HCT116 (cell line): Measurements from ENCODE around the gene DAND5. TPM values are rescaled to one million over a fixed set of nuclear protein-coding genes. Genes with fewer than 3 reads are reported as not detected.

Experiments
- ATAC-seq: fragments of 200-7000 bp; cut with Tn5 transposase; 2 replicates; pipeline ENCODE4 v1.9.1; 2020; ENCODE audit warnings: mild to moderate bottlenecking, moderate library complexity
- BruUV-seq: library from RNA; stranded (reverse); fragments of 400-500 nt; replicated peaks from 2 replicates; lab custom pipeline; 2021; lab: Mats Ljungman, UMichigan
- CTCF ChIA-PET: fragments of 300-600 bp; sonication (Branson Sonifier 250); formaldehyde crosslinking; loops from one replicate; lab custom pipeline; 2021; ENCODE audit warnings: antibody characterized with exemption; lab: Charles Lee
- POLR2A ChIA-PET: fragments of 300-600, 350-600 bp; sonication (Branson Sonifier 250); formaldehyde crosslinking; loops from one replicate; lab custom pipeline; 2021; ENCODE audit warnings: antibody characterized with exemption; lab: Charles Lee
- RAD21 ChIA-PET, 2 experiments: fragments of 300-600 bp; sonication (Branson Sonifier 250); formaldehyde crosslinking; loops; one replicate each; lab custom pipeline; 2023; ENCODE audit warnings: low total read pairs in 2 of 2; ENCODE audit not compliant: uncharacterized antibody in 2 of 2, unreplicated experiment in 2 of 2, low non-redundant PET in 1 of 2; lab: Charles Lee
- DNase-seq: peaks from one replicate; pipeline ENCODE4 v3.0.0-alpha.2; 2010; ENCODE audit warnings: low read depth, low spot score
- H2AFZ ChIP-seq: fragments of 200-600 bp; shearing (Covaris generic), sonication (generic); 2 replicates; pipeline ENCODE4 v1.6.1; 2017; ENCODE audit warnings: low read depth, mixed run types, mixed read lengths, antibody characterized with exemption, low read length; ENCODE audit not compliant: poor library complexity, severe bottlenecking
- H3K27ac ChIP-seq: 2 replicates; pipeline ENCODE4 v1.5.1; 2012; ENCODE audit warnings: low read depth, low read length
- H3K27me3 ChIP-seq: fragments of 200-600 bp; sonication (generic); 2 replicates; pipeline ENCODE4 v1.6.1; 2016; ENCODE audit warnings: mixed run types, low read length, mixed read lengths; ENCODE audit not compliant: insufficient read depth
- H3K36me3 ChIP-seq, 2 experiments: fragments of 200-500 bp in 1 of 2; fragments of 200-600 bp in 1 of 2; sonication (Bioruptor generic) in 1 of 2; sonication (generic) in 1 of 2; 2 replicates each; pipeline versions ENCODE4 v1.5.1 to v1.6.1; 2014 to 2016; ENCODE audit warnings: low read length in 2 of 2, inconsistent platforms in 1 of 2, mixed read lengths in 1 of 2, mixed run types in 1 of 2; ENCODE audit not compliant: insufficient read depth in 2 of 2, control insufficient read depth in 1 of 2
- H3K4me1 ChIP-seq, 2 experiments: fragments of 200-600 bp in 1 of 2; sonication (generic) in 1 of 2; 2 replicates each; pipeline versions ENCODE4 v1.5.1 to v1.6.1; 2012 to 2017; ENCODE audit warnings: low read length in 2 of 2, inconsistent platforms in 1 of 2, mild to moderate bottlenecking in 1 of 2, mixed read lengths in 1 of 2, mixed run types in 1 of 2, moderate library complexity in 1 of 2; ENCODE audit not compliant: insufficient read depth in 2 of 2, control insufficient read depth in 1 of 2
- H3K4me2 ChIP-seq: fragments of 200-600 bp; sonication (generic); 2 replicates; pipeline ENCODE4 v1.6.1; 2017; ENCODE audit warnings: mixed run types, low read length, mixed read lengths
- H3K4me3 ChIP-seq, 2 experiments: fragments of 200-600 bp in 1 of 2; sonication (generic) in 1 of 2; replicated peaks in 1 of 2; 2 replicates each; pipeline ENCODE4 v1.5.1; 2011 to 2016; ENCODE audit warnings: low read length in 2 of 2, control low read depth in 1 of 2, low read depth in 1 of 2, mild to moderate bottlenecking in 1 of 2, mixed read lengths in 1 of 2, mixed run types in 1 of 2
- H3K79me2 ChIP-seq: fragments of 200-600 bp; sonication (generic); 2 replicates; pipeline ENCODE4 v1.6.1; 2017; ENCODE audit warnings: mild to moderate bottlenecking, mixed run types, low read length, moderate library complexity, mixed read lengths; ENCODE audit not compliant: insufficient read depth
- H3K9ac ChIP-seq: fragments of 200-600 bp; sonication (generic); 2 replicates; pipeline ENCODE4 v1.6.1; 2016; ENCODE audit warnings: low read length, mixed read lengths
- H3K9me2 ChIP-seq: fragments of 200-600 bp; sonication (generic), shearing (Covaris generic); 2 replicates; pipeline ENCODE4 v1.6.1; 2017; ENCODE audit warnings: mixed run types, mild to moderate bottlenecking, moderate library complexity; ENCODE audit not compliant: insufficient read depth
- H3K9me3 ChIP-seq, 2 experiments: fragments of 200-500 bp in 1 of 2; fragments of 200-600 bp in 1 of 2; sonication (Bioruptor generic) in 1 of 2; sonication (generic) in 1 of 2; 2 replicates each; pipeline ENCODE4 v1.6.1; 2014 to 2017; ENCODE audit warnings: low read length in 2 of 2, mixed read lengths in 2 of 2, inconsistent platforms in 1 of 2, low read depth in 1 of 2, mild to moderate bottlenecking in 1 of 2, mixed run types in 1 of 2, moderate library complexity in 1 of 2; ENCODE audit not compliant: control insufficient read depth in 1 of 2, insufficient read depth in 1 of 2
- H4K20me1 ChIP-seq: fragments of 200-600 bp; sonication (generic), shearing (Covaris generic); 2 replicates; pipeline ENCODE4 v1.6.1; 2017; ENCODE audit warnings: mixed run types, mild to moderate bottlenecking, moderate library complexity; ENCODE audit not compliant: insufficient read depth
- ATF3 ChIP-seq: IDR thresholded peaks from 2 replicates; pipeline ENCODE4 v1.6.1; 2012
- CBX3 ChIP-seq: IDR thresholded peaks from 2 replicates; pipeline ENCODE4 v1.6.1; 2012; ENCODE audit warnings: low read depth
- CEBPB ChIP-seq: IDR thresholded peaks from 2 replicates; pipeline ENCODE4 v1.6.1; 2012; ENCODE audit warnings: low read depth
- CTCF ChIP-seq, 3 experiments: fragments of 200-600 bp in 1 of 3; sonication (generic) in 1 of 3; IDR thresholded peaks in 2 of 3; conservative IDR thresholded peaks in 1 of 3; 2 replicates each; pipeline ENCODE4 v1.5.1; 2012 to 2017; ENCODE audit warnings: low read depth in 2 of 3, low read length in 2 of 3, antibody characterized with exemption in 1 of 3, borderline replicate concordance in 1 of 3, control low read depth in 1 of 3, mild to moderate bottlenecking in 1 of 3, mixed read lengths in 1 of 3, mixed run types in 1 of 3, moderate library complexity in 1 of 3; ENCODE audit not compliant: insufficient read depth in 1 of 3
- EGR1 ChIP-seq: IDR thresholded peaks from 2 replicates; pipeline ENCODE4 v1.6.1; 2012; ENCODE audit warnings: low read depth
- ELF1 ChIP-seq: IDR thresholded peaks from 2 replicates; pipeline ENCODE4 v1.6.1; 2012; ENCODE audit warnings: low read depth, borderline replicate concordance
- EZH2 ChIP-seq: fragments of 200-600 bp; sonication (generic); IDR thresholded peaks from 2 replicates; pipeline ENCODE4 v1.6.1; 2017; ENCODE audit warnings: antibody characterized with exemption, mixed run types
- EZH2phosphoT487 ChIP-seq: fragments of 200-600 bp; IDR thresholded peaks from 2 replicates; pipeline ENCODE4 v1.6.1; 2018; ENCODE audit warnings: antibody characterized with exemption, borderline replicate concordance
- FOSL1 ChIP-seq: IDR thresholded peaks from 2 replicates; pipeline ENCODE4 v1.6.1; 2012; ENCODE audit warnings: low read depth
- JUND ChIP-seq: IDR thresholded peaks from 2 replicates; pipeline ENCODE4 v1.6.1; 2012
- MAX ChIP-seq: IDR thresholded peaks from 2 replicates; pipeline ENCODE4 v1.6.1; 2012
- POLR2A ChIP-seq: IDR thresholded peaks from 2 replicates; pipeline ENCODE4 v1.7.0; 2011; ENCODE audit warnings: borderline replicate concordance; ENCODE audit not compliant: insufficient read depth, insufficient read length; ENCODE audit errors: extremely low read depth
- POLR2AphosphoS5 ChIP-seq: IDR thresholded peaks from 2 replicates; pipeline ENCODE4 v1.6.1; 2011; ENCODE audit warnings: mild to moderate bottlenecking, low read depth, low read length, moderate library complexity
- RAD21 ChIP-seq: IDR thresholded peaks from 2 replicates; pipeline ENCODE4 v1.6.1; 2012; ENCODE audit warnings: low read depth, mild to moderate bottlenecking
- SIN3A ChIP-seq: IDR thresholded peaks from 2 replicates; pipeline ENCODE4 v1.6.1; 2012; ENCODE audit warnings: low read depth
- SP1 ChIP-seq: IDR thresholded peaks from 2 replicates; pipeline ENCODE4 v1.6.1; 2012; ENCODE audit warnings: low read depth
- SRF ChIP-seq: IDR thresholded peaks from 2 replicates; pipeline ENCODE4 v1.6.1; 2012; ENCODE audit warnings: low read depth
- TCF7L2 ChIP-seq: IDR thresholded peaks from 2 replicates; pipeline ENCODE4 v1.7.0; 2011; ENCODE audit warnings: borderline replicate concordance, inconsistent platforms; ENCODE audit not compliant: insufficient read depth, insufficient read length; ENCODE audit errors: extremely low read depth
- YY1 ChIP-seq: IDR thresholded peaks from 2 replicates; pipeline ENCODE4 v1.6.1; 2011; ENCODE audit warnings: low read length, low read depth, moderate library complexity, mild to moderate bottlenecking; ENCODE audit not compliant: insufficient replicate concordance; ENCODE audit errors: extremely low read depth
- ZBTB33 ChIP-seq: IDR thresholded peaks from 2 replicates; pipeline ENCODE4 v1.6.1; 2011; ENCODE audit warnings: mild to moderate bottlenecking, low read length, moderate library complexity; ENCODE audit not compliant: insufficient replicate concordance; ENCODE audit errors: extremely low read depth
- ZFX ChIP-seq: fragments of 450-650 bp; IDR thresholded peaks from 2 replicates; pipeline ENCODE4 v1.6.1; 2017
- ZNF274 ChIP-seq: fragments of 200-500 bp; sonication (Bioruptor generic); IDR thresholded peaks from 2 replicates; pipeline ENCODE4 v1.6.1; 2014; ENCODE audit warnings: mild to moderate bottlenecking, low read depth, low read length, inconsistent platforms
- intact Hi-C: fragments of 100-400 bp; cut with micrococcal nuclease; formaldehyde crosslinking; loops from 2 replicates; pipeline ENCODE4 v1.10.0; 2022
- total RNA-seq: library from RNA; stranded (reverse); gene quantifications from one replicate; pipeline ENCODE4 v1.2.1, GENCODE V29; 2021; ENCODE audit not compliant: unreplicated experiment

Gene DAND5
- total RNA-seq, 1 experiment from 2014 or later, result 0.25 TPM

- BruUV-seq, result no TSS peak
- TF ChIP-seq POLR2AphosphoS5, result peak; percentile 99
- no peak for TF ChIP-seq CBX3
- peak; percentile 99 for TF ChIP-seq SP1
- no peak for TF ChIP-seq EZH2phosphoT487
- TF ChIP-seq ATF3, result no peak
- no peak for TF ChIP-seq CTCF (IDR thresholded peaks at IDR 0.05 in 2 of 3, conservative IDR thresholded peaks at IDR 0.05 in 1 of 3; ENCODE audit: borderline replicate concordance in 1 of 3, insufficient read depth in 1 of 3, low read depth in 2 of 3, low read length in 2 of 3)
- no peak for TF ChIP-seq EZH2
- TF ChIP-seq EGR1, result peak; percentile 57; the same call in 1 of the 2 replicates
- TF ChIP-seq ZFX, result no peak
- peak; percentile 91 for TF ChIP-seq SIN3A
- peak; percentile 74 for TF ChIP-seq TCF7L2
- peak; percentile 96 for TF ChIP-seq POLR2A
- no peak for TF ChIP-seq CEBPB
- TF ChIP-seq ELF1, result no peak
- no peak for TF ChIP-seq ZNF274
- peak; percentile 68; the same call in 1 of the 2 replicates for TF ChIP-seq MAX
- no peak for TF ChIP-seq JUND
- TF ChIP-seq SRF, result no peak
- TF ChIP-seq YY1, result peak; percentile 69
- no peak for TF ChIP-seq ZBTB33
- TF ChIP-seq RAD21, result no peak
- no peak for TF ChIP-seq FOSL1
Measured at GRCh38 chr19:12937927-12938778, 31.2 kb upstream of the DAND5 start, which contains the start of gene CALR. CALR (plus strand) TSS chr19:12938609; CDS start chr19:12938680, 71 bp downstream.

More at GRCh38 chr19:12937927-12938778, 31.2 kb upstream of the DAND5 start, which contains the start of gene CALR:
- Histone ChIP-seq H3K4me2 (peak within 1 kb of the TSS; percentile 92), H2AFZ (no peak within 1 kb of the TSS), H3K4me1 (peaks cover 15 to 46% of the 10 kb centered on the region in 2 experiments), H3K4me3 (peak within 1 kb of the TSS; percentile 98 to 99), H3K36me3 (peaks cover 18 to 39% of the 10 kb centered on the region in 2 experiments), H3K9ac (peak within 1 kb of the TSS; percentile 95), H3K9me2 (no peaks in the 10 kb centered on the region), H3K27ac (peak within 1 kb of the TSS; percentile 79), H4K20me1 (no peaks in the 10 kb centered on the region), H3K27me3 (no peaks in the 10 kb centered on the region), H3K9me3 (no peaks in the 10 kb centered on the region), H3K79me2 (peaks cover 48% of the 10 kb centered on the region)
- POLR2A ChIA-PET, result interaction anchor here (0.5 to 1.6 kb wide), 6 partner anchors 8 to 172 kb away, joined by 3 to 5 read pairs (median 4); partner anchors contain the start of genes RAD23A and SYCE2
- intact Hi-C loops, result loop anchor here (2.0 kb wide), 1 partner anchor 47 kb away; the partner anchor contains the start of gene GCDH
- peak; percentile 90 for ATAC-seq
- DNase-seq, result peak; percentile 99
- RAD21 ChIA-PET, result no interaction called here
- CTCF ChIA-PET, result interaction anchor here (1.7 kb wide), 1 partner anchor 27 kb away, joined by 8 read pairs; no protein-coding TSS in a partner anchor
